GM12801 (cell line): Measurements from ENCODE around the gene TFEB.

ENCODE experiments used
- CTCF ChIP-seq: IDR thresholded peaks from one replicate; pipeline ENCODE4 v1.5.1; 2011; ENCODE audit warnings: control low read depth; ENCODE audit not compliant: insufficient read length; ENCODE audit errors: extremely low read depth

Gene TFEB

GRCh38 chr6:41695825-41696224, 39.6 kb downstream of the TFEB start:
- no peak for TF ChIP-seq CTCF

GRCh38 chr6:41694815-41695526, 40.4 kb downstream of the TFEB start:
- TF ChIP-seq CTCF: no peak

GRCh38 chr6:41693281-41694240, 41.8 kb downstream of the TFEB start:
- TF ChIP-seq CTCF: no peak

GRCh38 chr6:41692730-41693129, 42.7 kb downstream of the TFEB start:
- TF ChIP-seq CTCF: no peak

- no peak for TF ChIP-seq CTCF
These were observed 43.2 kb downstream of the TFEB start for GRCh38 chr6:41692080-41692675.

- TF ChIP-seq CTCF: no peak
These were observed 43.9 kb downstream of the TFEB start for GRCh38 chr6:41691426-41692079.
